Measurements from ENCODE around the gene NRXN3.

- TF ChIP-seq CTCF (IDR thresholded peaks at IDR 0.05; ENCODE audit: insufficient read depth, low read length, poor library complexity, severe bottlenecking) (no peak), EZH2phosphoT487 (conservative IDR thresholded peaks at IDR 0.05; ENCODE audit: low read length) (no peak)
These were observed 947.4 kb downstream of the NRXN3 start for GRCh38 chr14:79117561-79117960.
